ENCODE data around the gene KIF20A. TPM values are rescaled to one million over a fixed set of nuclear protein-coding genes. Genes with fewer than 3 reads are reported as not detected.

The KIF20A gene
- total RNA-seq, 1 donor: 7.2 TPM

- TF ChIP-seq CTCF (IDR thresholded peaks at IDR 0.05; ENCODE audit: extremely low read depth, low read depth, low read length): no peak
- H4K20me1 ChIP-seq (ENCODE audit: insufficient read depth, low read length): no peaks in the 10 kb centered on the region
- H3K27ac ChIP-seq (ENCODE audit: low read depth, low read length): no peak overlapping the region
- DNase-seq (ENCODE audit: insufficient read length, low spot score, missing footprints): no peak
- no peaks in the 10 kb centered on the region for H3K9me3 ChIP-seq (ENCODE audit: low read depth, low read length)
- H2AFZ ChIP-seq (ENCODE audit: low read length): no peak overlapping the region
- H3K4me1 ChIP-seq (ENCODE audit: insufficient read depth, low read length): peaks cover 17% of the 10 kb centered on the region
- no peaks in the 10 kb centered on the region for H3K79me2 ChIP-seq (ENCODE audit: insufficient read depth, low read length)
- H3K27me3 ChIP-seq (ENCODE audit: insufficient read depth, low read length): peaks cover 2% of the 10 kb centered on the region
- H3K4me2 ChIP-seq (ENCODE audit: insufficient read depth, low read length): no peak overlapping the region
- H3K4me3 ChIP-seq (ENCODE audit: insufficient read depth, low read length): no peak overlapping the region
- H3K36me3 ChIP-seq (ENCODE audit: insufficient read depth, low read length): no peaks in the 10 kb centered on the region
These were observed 54.4 kb downstream of the KIF20A start for GRCh38 chr5:138233280-138233679.

- Histone ChIP-seq H3K9me3 (ENCODE audit: low read depth, low read length) (no peaks in the 10 kb centered on the region), H3K4me3 (ENCODE audit: insufficient read depth, low read length) (no peak overlapping the region), H3K4me1 (ENCODE audit: insufficient read depth, low read length) (peaks cover 17% of the 10 kb centered on the region), H3K27ac (ENCODE audit: low read depth, low read length) (no peak overlapping the region), H3K27me3 (ENCODE audit: insufficient read depth, low read length) (peaks cover 6% of the 10 kb centered on the region), H3K79me2 (ENCODE audit: insufficient read depth, low read length) (no peaks in the 10 kb centered on the region), H2AFZ (ENCODE audit: low read length) (no peak overlapping the region), H3K36me3 (ENCODE audit: insufficient read depth, low read length) (no peaks in the 10 kb centered on the region), H3K4me2 (ENCODE audit: insufficient read depth, low read length) (no peak overlapping the region), H4K20me1 (ENCODE audit: insufficient read depth, low read length) (no peaks in the 10 kb centered on the region)
- DNase-seq (ENCODE audit: insufficient read length, low spot score, missing footprints): no peak
- TF ChIP-seq CTCF (IDR thresholded peaks at IDR 0.05; ENCODE audit: extremely low read depth, low read depth, low read length): no peak
These were observed 55.7 kb downstream of the KIF20A start for GRCh38 chr5:138234651-138235050.

Other genes with a start within 250 kb of the KIF20A start
- 55.7 and 59.7 TPM in 2 replicates for gene FAM13B, start 146.0 kb upstream of the KIF20A start, total RNA-seq
- not detected in 2 replicates for gene WNT8A, start 95.1 kb upstream of the KIF20A start, total RNA-seq
- 5.9 and 6.5 TPM in 2 replicates for gene NME5, start 39.7 kb upstream of the KIF20A start, total RNA-seq
- 47.1 and 51.0 TPM in 2 replicates for gene BRD8, start 482 bp upstream of the KIF20A start, total RNA-seq
- 25.6 and 28.6 TPM in 2 replicates for gene CDC23, start 34.2 kb downstream of the KIF20A start, total RNA-seq
- not detected in 2 replicates for gene GFRA3, start 95.5 kb downstream of the KIF20A start, total RNA-seq
- 1.8 TPM in 2 replicates for gene CDC25C, start 152.7 kb downstream of the KIF20A start, total RNA-seq
- gene FAM53C, start 159.2 kb downstream of the KIF20A start, total RNA-seq: 39.8 and 43.8 TPM in 2 replicates
- 48.3 and 53.2 TPM in 2 replicates for gene KDM3B, start 173.6 kb downstream of the KIF20A start, total RNA-seq

Data from osteoblast (primary cell).